Bronchial epithelial cell (primary cell): Measurements from ENCODE around the gene OR10V1. TPM values are rescaled to one million over a fixed set of nuclear protein-coding genes. Genes with fewer than 3 reads are reported as not detected.

Source experiments
- DNase-seq: peaks from one replicate; pipeline ENCODE4 v3.0.0-alpha.2; 2010; ENCODE audit warnings: low read depth
- FAIRE-seq: peaks from 2 replicates; lab custom pipeline; 2011; peaks lifted over from hg19 to GRCh38; lab: Jason Lieb, UNC
- H3K27me3 ChIP-seq: 2 replicates; pipeline ENCODE4 v1.5.1; 2011; ENCODE audit warnings: low read length; ENCODE audit not compliant: control insufficient read depth, insufficient read depth
- H3K36me3 ChIP-seq: 2 replicates; pipeline ENCODE4 v1.5.1; 2011; ENCODE audit warnings: low read length; ENCODE audit not compliant: control insufficient read depth, insufficient read depth
- H3K4me3 ChIP-seq: 2 replicates; pipeline ENCODE4 v1.5.1; 2011; ENCODE audit warnings: mild to moderate bottlenecking, low read depth, low read length, control low read depth
- CTCF ChIP-seq: IDR thresholded peaks from 2 replicates; pipeline ENCODE4 v1.5.1; 2011; ENCODE audit warnings: mild to moderate bottlenecking, moderate library complexity, low read length, control low read depth, inconsistent platforms; ENCODE audit not compliant: insufficient read depth, severe bottlenecking
- total RNA-seq: library from RNA; depleted of rRNA; stranded (reverse); fragments of >200 nt; gene quantifications from 2 replicates; pipeline ENCODE4 v1.2.1, GENCODE V29; 2014

OR10V1 gene
- total RNA-seq, 1 donor from 2014 or later: not detected

- no peaks in the 10 kb centered on the region for H3K36me3 ChIP-seq
- no peak overlapping the region for H3K4me3 ChIP-seq
- peaks cover 2% of the 10 kb centered on the region for H3K27me3 ChIP-seq
- FAIRE-seq (no peak), DNase-seq (no peak)
- no peak for TF ChIP-seq CTCF
Measured at GRCh38 chr11:59746111-59746510, 32.5 kb upstream of the OR10V1 start.

- no peak for FAIRE-seq
- DNase-seq: no peak
- TF ChIP-seq CTCF: no peak
- Histone ChIP-seq H3K4me3 (no peak overlapping the region), H3K27me3 (no peaks in the 10 kb centered on the region), H3K36me3 (no peaks in the 10 kb centered on the region)
Measured at GRCh38 chr11:59730896-59731565, 17.4 kb upstream of the OR10V1 start.

DNA sequence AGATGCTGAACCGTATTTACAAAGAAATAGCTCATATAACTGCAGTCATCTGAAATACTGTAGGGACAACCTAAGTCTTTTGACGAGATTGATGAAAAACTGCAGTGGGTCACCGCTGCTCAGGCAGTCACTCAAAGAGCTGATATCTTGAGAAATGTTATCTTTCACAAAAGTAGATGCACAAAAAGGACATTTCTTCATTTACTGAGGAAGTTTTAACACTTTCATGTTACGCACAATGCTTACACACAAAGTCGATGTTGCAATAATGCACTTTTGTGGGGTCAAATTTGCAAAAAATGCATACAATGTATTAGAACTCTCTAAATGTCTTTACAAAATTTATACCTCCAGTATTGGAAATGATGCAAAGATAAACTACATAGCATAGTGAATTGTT, 16.2 kb upstream of the OR10V1 start:
- Histone ChIP-seq H3K27me3 (no peaks in the 10 kb centered on the region), H3K36me3 (no peaks in the 10 kb centered on the region), H3K4me3 (no peak overlapping the region)
- FAIRE-seq: no peak
- DNase-seq: no peak
- no peak for TF ChIP-seq CTCF

- FAIRE-seq (no peak), DNase-seq (peak; percentile 16)
- no peak for TF ChIP-seq CTCF
- no peak overlapping the region for H3K4me3 ChIP-seq
- no peaks in the 10 kb centered on the region for H3K27me3 ChIP-seq
- H3K36me3 ChIP-seq: no peaks in the 10 kb centered on the region
Measured at GRCh38 chr11:59728913-59729312, 15.3 kb upstream of the OR10V1 start.

DNA sequence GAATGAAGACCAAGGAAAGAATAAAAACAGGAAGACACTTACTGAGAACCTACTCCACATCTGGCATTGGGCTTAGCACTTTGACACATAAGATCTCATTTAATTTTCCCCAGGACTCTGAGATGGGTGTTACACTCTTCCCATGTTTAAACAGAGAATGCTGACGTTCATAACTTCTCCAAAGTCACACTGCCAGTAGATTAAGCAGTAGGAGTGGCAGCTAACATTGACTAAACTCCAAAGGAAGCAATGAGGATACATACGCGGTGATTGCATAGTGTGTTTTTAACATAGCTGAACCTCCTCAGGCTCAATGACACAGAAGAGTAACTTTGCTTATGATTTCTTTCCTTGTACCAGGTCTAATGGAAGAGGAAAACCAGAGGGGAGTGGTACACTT, 14.5 kb upstream of the OR10V1 start:
- FAIRE-seq: no peak
- Histone ChIP-seq H3K4me3 (no peak overlapping the region), H3K27me3 (no peaks in the 10 kb centered on the region), H3K36me3 (no peaks in the 10 kb centered on the region)
- no peak for TF ChIP-seq CTCF
- DNase-seq: no peak

DNA sequence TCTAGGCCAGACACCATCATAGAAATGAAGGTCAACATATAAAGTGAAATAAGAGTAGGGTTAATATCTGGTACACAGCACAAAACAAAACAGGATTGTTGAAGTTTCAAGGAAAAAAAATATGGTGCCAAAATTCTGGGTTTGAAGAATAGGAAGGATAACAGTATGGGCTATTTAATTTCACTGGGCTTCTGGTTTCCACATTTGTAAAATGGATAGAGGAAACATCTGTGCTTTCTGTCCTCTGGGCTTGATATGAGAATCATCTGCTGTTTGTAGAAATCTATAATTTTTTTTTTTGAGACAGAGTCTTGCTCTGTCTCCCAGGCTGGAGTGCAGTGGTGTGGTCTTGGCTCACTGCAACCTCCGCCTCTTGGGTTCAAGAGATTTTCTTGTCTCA, 13.8 kb upstream of the OR10V1 start:
- TF ChIP-seq CTCF: no peak
- FAIRE-seq: no peak
- H3K36me3 ChIP-seq: no peaks in the 10 kb centered on the region
- no peak overlapping the region for H3K4me3 ChIP-seq
- no peaks in the 10 kb centered on the region for H3K27me3 ChIP-seq
- no peak for DNase-seq
